IPS DF 19.7 (cell line): ENCODE results near the gene SLC37A2.
"Not testable (repeated sequence)": the region's sequence is repeated elsewhere in the genome, so short reads cannot be mapped to it uniquely, and the experiment has no call there.

ENCODE experiments used
- DNase-seq: peaks from one replicate; pipeline ENCODE4 v3.0.0-alpha.2; 2013; ENCODE audit warnings: low read depth, low spot score

Gene SLC37A2

GRCh38 chr11:125062931-125063428 is at the start of gene SLC37A2:
SLC37A2 (plus strand) TSS chr11:125063305; CDS start chr11:125063368, 63 bp downstream.
- no peak for DNase-seq

DNA sequence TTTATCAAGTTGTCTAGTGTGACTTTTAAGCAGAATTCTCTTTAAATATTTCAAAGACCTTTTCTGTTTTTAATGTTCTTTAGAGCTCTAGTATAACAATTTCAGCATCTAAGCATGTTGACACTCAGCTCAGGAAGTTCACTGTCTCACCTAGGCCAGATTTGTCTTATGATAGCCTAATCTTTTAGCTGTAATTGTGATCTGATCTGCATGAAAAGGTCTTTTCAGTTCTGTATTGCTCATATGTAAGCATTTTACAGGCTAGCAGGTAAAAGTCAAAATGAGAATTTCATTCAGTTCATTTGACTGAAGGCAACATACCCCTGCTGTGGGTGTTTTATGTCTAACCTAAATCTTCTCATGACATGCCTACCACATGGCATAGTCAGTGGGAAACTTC is 46.7 kb upstream of the SLC37A2 start:
- DNase-seq = no peak

DNA sequence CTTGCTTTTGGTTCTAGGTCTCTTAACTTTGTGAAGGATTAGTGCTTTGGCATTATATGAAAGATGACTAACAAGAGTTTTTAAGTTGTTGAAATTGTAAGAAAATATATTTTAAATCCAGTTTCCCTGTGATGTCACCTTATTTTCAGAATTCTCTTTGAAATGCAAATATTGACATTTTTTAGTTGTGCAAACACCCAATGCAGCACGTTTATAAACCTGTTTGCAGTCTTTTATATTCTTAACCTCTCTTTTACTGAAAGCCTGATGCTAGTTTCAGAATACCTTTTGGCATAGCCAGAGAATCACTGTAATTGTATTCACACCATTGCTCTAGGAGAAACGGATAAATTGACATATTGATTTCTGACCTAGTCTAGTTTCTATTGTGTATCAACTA is 42.8 kb upstream of the SLC37A2 start:
- no peak for DNase-seq

DNA sequence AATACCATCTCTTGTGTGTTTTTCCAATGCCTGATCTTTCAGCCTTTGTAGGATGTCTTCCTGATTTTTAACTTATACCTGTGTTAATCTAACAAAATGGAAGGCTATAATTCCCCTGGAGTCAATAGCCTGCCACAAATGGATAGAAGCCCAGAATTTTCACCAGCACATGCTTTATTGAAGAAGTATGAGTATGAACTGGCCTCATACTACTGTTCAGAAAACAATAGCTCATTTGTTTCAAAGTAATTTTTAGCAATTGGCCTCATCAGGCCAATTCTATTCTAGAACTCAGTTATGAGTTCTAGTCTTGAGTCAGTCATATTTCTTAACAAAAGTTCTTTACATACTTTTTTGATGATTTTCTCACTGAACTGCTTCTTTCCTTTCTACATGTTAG is 40.6 kb upstream of the SLC37A2 start:
- no peak for DNase-seq

DNA sequence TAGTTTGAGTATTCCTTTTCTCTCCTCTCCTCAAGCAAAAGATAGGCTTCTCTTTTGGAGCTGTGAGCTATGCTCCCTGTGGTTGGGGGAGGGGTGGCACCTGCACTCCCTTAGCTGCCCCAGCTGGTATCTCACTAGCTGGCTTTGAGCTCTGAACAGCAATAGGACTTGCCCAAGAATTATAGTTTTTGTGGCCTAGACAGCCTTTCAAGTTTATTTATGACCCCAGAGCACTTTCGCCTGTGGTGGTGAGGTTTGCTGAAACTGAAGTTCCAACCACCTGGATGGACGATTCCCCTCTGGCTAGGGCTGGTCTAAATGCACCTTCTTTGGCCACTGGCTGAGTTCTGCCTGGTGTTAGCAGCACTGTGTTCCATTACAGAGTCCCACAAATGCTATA is 37.1 kb upstream of the SLC37A2 start:
- no peak for DNase-seq

GRCh38 chr11:125029431-125029830 is 33.7 kb upstream of the SLC37A2 start:
- not testable (repeated sequence) for DNase-seq

- DNase-seq = no peak
Measured at GRCh38 chr11:125036933-125037332, 26.2 kb upstream of the SLC37A2 start.

DNA sequence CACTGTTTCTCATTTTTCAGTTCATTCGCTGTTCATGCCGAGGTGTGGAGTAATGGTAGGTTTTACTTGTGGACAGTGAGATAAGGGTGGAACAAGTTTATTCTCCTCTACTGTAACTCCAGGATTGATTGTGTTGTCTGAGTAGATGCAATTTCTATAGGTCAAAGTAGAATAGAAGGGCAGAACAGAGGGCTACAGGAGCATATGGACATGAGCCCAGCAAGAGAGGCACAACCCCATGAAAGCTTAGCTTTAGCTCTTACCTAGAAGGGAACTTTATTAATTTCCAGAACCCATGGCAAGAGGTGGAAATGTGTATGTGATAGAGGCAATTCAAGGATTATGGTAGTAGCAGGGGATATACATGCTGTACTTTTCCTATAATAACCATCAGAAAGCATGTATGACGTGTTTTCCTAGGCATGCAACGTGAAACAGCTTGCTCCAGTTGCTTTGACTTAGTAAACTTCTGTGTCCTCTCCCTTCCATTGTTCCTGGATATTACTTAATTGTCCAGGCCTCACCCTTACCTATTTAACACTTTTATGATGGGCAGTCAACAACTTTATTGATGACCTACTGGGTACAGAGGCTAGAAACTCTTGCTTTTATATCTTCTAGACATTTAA is 13.8 kb upstream of the SLC37A2 start:
- no peak for DNase-seq

- DNase-seq = no peak
Measured at GRCh38 chr11:125052047-125052446, 11.1 kb upstream of the SLC37A2 start.

DNA sequence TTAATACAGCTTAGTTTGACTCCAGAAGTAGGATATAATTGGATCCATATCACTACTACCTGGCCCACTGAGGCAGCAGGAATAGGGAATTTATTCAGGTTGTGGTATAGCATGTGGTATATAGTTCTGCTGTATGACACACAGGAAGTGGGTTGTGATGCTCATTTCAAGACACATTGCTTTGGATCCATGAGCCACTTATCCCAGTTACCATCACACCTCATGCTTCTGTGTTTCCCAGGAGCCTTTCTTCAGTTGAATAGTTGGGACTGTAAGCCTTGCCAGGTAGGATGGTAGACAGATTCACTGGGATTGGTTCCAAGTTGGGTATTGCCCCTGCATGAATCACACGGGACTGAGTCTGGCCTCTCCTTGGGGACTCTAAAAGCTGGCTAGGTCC is 9.9 kb upstream of the SLC37A2 start:
- DNase-seq = no peak

GRCh38 chr11:125055107-125055715 is 7.9 kb upstream of the SLC37A2 start:
- no peak for DNase-seq

DNA sequence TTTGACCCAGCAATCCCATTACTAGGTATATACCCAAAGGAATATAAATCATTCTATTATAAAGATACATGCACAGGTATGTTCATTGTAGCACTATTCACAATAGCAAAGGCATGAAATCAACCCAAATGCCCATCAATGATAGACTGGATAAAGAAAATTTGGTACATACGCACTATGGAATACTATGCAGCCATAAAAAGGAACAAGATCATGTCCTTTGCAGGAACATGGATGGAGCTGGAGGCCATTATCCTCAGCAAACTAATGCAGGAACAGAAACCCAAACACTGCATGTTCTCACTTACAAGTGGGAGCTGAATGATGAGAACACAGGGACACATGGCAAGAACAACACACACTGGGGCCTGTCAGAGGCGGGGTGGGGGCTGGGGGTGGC is 7.0 kb upstream of the SLC37A2 start:
- DNase-seq = not testable (repeated sequence)

DNA sequence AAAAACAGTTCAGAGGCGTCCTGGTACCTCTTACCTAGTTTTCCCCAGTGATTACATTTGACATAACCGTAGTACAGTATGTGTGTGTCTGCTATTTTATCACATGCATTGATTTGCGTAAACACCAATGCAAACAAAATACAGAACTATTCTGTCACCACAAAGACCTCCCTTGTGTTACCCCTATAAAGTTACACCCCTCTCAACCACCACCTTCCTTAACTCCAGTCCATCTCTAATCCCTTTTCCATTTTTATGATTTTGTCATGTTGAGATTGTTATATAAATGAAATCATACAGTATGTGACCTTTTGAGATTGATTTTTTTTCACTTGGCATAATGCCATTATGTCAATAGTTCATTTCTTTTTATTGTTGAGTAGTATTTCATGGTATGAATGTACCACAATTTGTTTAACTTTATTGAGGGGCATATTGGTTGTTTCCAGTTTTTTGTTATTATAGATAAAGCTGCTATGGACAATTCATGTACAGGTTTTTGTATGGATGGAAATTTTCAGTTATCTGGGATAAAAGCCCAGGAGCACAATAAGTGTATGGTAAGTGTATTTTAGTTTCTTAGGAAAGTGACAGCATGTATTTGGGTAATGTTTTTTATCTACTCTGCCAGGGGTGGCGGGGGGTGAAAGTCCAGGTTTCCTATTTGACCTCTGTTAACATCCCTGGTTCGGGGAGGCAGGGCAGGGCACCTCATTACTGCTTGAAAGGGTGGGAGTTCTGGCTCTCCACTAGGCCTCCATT is 6.0 kb upstream of the SLC37A2 start:
- no peak for DNase-seq

GRCh38 chr11:125057693-125058016 is 5.5 kb upstream of the SLC37A2 start:
- DNase-seq = no peak

GRCh38 chr11:125061281-125061680 is 1.8 kb upstream of the SLC37A2 start:
- no peak for DNase-seq

DNA sequence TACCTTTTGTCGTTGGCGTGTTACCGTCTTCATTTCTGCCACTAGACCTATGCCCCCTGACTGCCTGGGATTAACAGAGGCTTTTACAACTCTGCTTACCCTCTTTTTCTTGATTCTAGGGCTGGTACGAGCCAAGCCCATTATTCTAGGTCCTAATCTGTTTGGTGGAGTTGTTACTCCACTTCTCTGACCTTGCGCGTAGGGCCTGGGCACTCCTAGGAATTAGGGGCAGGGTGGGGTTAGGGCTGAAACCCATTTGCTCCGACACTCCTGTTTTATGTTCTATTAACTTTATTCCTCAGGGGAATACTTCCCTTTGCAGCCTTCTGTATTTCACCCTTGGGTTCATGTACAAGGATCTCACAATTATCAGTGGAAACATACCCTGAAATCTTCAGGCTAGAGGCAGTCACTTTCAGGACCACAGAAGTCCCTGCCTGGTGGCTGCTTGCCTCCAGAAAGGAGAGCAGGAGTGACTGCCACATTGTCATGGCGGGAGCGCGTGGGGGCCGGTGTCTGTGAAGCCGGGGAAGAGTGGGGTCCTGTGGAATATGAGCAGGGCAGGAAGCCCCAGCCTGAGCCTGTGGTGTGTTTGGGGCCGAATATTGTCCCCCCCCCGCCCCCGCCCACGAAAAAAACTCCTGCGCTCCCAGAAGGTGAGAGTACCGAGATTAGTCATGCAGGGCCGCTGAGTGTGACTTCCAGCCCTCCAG is 731 bp upstream of the SLC37A2 start:
- no peak for DNase-seq

- no peak for DNase-seq
Measured at GRCh38 chr11:125063429-125064043, 431 bp downstream of the SLC37A2 start.

GRCh38 chr11:125064070-125064469 is 965 bp downstream of the SLC37A2 start:
- DNase-seq = no peak

DNA sequence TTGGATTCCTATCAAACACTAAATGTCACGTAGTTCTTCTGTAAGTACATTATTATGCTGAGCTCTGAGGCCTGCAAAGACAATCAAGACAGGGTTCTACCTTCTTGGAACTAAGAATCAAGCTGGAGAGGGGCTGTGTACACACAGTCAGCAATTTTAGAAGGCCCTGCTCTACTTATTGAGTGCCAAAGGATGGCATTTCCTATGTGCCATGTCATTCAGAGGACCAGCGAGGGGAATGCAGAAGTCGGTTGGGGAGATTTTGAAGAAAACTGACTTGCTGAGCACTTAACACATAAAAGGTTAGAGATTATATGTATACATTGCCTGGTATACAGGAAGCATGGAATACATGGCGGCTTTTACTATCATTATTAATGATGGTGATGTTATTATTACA is 5.3 kb downstream of the SLC37A2 start:
- DNase-seq = no peak

- DNase-seq = no peak
Measured at GRCh38 chr11:125069008-125069407, 5.9 kb downstream of the SLC37A2 start.

DNA sequence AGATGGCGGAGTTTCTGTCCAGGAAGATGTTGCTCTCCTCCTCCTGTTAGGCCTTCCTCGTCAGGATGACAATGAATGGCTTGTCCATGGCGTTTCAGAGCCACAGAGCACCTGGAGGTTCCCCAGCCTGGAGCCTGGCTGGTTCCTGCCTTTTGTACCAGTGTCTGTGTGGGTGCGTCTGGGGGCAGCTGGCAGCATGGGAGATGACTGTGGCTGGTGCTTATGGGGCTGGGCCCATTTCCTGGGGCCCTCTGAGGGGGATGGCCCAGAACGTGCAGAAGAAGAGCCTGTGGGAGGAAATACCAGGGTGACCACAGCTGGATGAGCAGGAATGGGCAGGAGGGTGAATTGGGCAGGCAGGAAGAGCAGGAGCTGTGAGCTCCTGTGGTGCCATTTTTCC is 6.7 kb downstream of the SLC37A2 start:
- DNase-seq = no peak
